Ovary (tissue), 9 donors: ENCODE data around the gene JAG1. TPM values are rescaled to one million over a fixed set of nuclear protein-coding genes. Genes with fewer than 3 reads are reported as not detected.

Experiments
- DNase-seq, 5 donors: peaks; one replicate each; pipeline ENCODE4 v3.0.0-alpha.2; 2019 to 2020
- H3K27ac ChIP-seq, 2 donors: fragments of 200-600 bp; one replicate each; pipeline versions ENCODE4 v1.5.1 to v1.8.0; 2019 to 2022
- H3K27me3 ChIP-seq: fragments of 200-600 bp; one replicate; pipeline ENCODE4 v1.8.0; 2022
- H3K36me3 ChIP-seq: fragments of 200-600 bp; sonication (generic); one replicate; pipeline ENCODE4 v1.5.1; 2019
- H3K4me1 ChIP-seq: one replicate; pipeline ENCODE4 v1.8.1; 2013; ENCODE audit warnings: mild to moderate bottlenecking, moderate library complexity; ENCODE audit not compliant: insufficient read depth
- H3K4me3 ChIP-seq: fragments of 200-600 bp; sonication (generic); one replicate; pipeline ENCODE4 v1.5.1; 2017
- H3K9me3 ChIP-seq, 2 donors: fragments of 200-600 bp in 1 of 2; sonication (generic) in 1 of 2; one replicate each; pipeline versions ENCODE4 v1.5.1 to v1.8.1; 2013 to 2019; ENCODE audit warnings: mild to moderate bottlenecking in 1 of 2, moderate library complexity in 1 of 2
- CTCF ChIP-seq, 3 donors: fragments of 450-650 bp in 2 of 3; fragments of 200-600 bp in 1 of 3; IDR thresholded peaks; one replicate each; pipeline versions ENCODE4 v1.5.1 to v1.8.0; 2016 to 2022; ENCODE audit warnings: antibody characterized with exemption in 3 of 3, mild to moderate bottlenecking in 1 of 3
- EP300 ChIP-seq: sonication (generic); formaldehyde crosslinking; IDR thresholded peaks from one replicate; pipeline ENCODE4 v1.6.1; 2017; ENCODE audit warnings: antibody characterized with exemption
- POLR2A ChIP-seq: fragments of 450-650 bp; IDR thresholded peaks from one replicate; pipeline ENCODE4 v1.6.1; 2017; ENCODE audit warnings: antibody characterized with exemption, mild to moderate bottlenecking, moderate library complexity
- WGBS, 3 donors: extraction: QIAGEN DNeasy Blood & Tissue Kit in 1 of 3; methylation state at CpG; one replicate each; pipeline versions ENCODE4 v1.1.5 to v1.1.7; 2013 to 2017; 5-methylcytosine and 5-hydroxymethylcytosine counted together
- intact Hi-C, 4 donors: fragments of 100-400 bp; cut with DNase I; formaldehyde crosslinking; loops; one replicate each; pipeline versions ENCODE4 v1.11.0 to v1.15.1; 2022 to 2023
- polyA plus RNA-seq, 2 donors: library from polyadenylated mRNA; stranded (reverse); fragments of 200-250 nt in 1 of 2; fragments of 350-450 nt in 1 of 2; fragmentation: Illumina TruSeq in 1 of 2; extraction: RNeasy Lipid Tissue Mini Kit (QIAGEN cat#74804) in 1 of 2; gene quantifications; one replicate each; pipeline ENCODE4 v1.2.3, GENCODE V29; 2013 to 2014
- total RNA-seq, 7 donors: library from RNA; depleted of rRNA in 2 of 7; stranded (reverse); fragments of >200 nt in 2 of 7; fragmentation: NEBNext Ultra II Directional in 3 of 7; extraction: Animal tissue kit (Norgen Biotek cat#: 25700) in 3 of 7; gene quantifications; one replicate each; pipeline versions ENCODE4 v1.1.0 to v1.2.4, GENCODE V29; 2016 to 2023
- donor health status: DM: no; HTN: no; CAD: no; lungs with moderate emphysema.
- donor health status: DM: no; HTN: no; CAD: no.
- donor health status: Bipolar disorder and iron deficiency.
- donor health status: DM: yes; HTN: yes; CAD: no.
- donor health status: DM: no; HTN: no; CAD: no.
- donor health status: DM: yes; HTN: yes; CAD: no.

The JAG1 gene
- total and polyA plus RNA-seq, 9 donors = 27.1 to 69.7 (median 41.0) TPM

GRCh38 chr20:10642856-10643559, 30.8 kb downstream of the JAG1 start:
- no peak overlapping the region for H3K27ac ChIP-seq
- DNase-seq = no peak
- H3K36me3 ChIP-seq = no peaks in the 10 kb centered on the region
- no peaks in the 10 kb centered on the region for H3K4me1 ChIP-seq
- TF ChIP-seq EP300 (no peak), POLR2A (no peak), CTCF (IDR thresholded peaks at IDR 0.05) (no peak)
- no peaks in the 10 kb centered on the region for H3K27me3 ChIP-seq
- H3K9me3 ChIP-seq = no peaks in the 10 kb centered on the region
- H3K4me3 ChIP-seq = no peak overlapping the region
- intact Hi-C loops = loop anchor here in 1 of 4 donors (10.0 kb wide), 1 partner anchor 168 kb away; no protein-coding TSS in a partner anchor
- WGBS, 3 donors = 42 to 58% (median 47%) methylated on average over 4 of the region's 4 CpGs

DNA sequence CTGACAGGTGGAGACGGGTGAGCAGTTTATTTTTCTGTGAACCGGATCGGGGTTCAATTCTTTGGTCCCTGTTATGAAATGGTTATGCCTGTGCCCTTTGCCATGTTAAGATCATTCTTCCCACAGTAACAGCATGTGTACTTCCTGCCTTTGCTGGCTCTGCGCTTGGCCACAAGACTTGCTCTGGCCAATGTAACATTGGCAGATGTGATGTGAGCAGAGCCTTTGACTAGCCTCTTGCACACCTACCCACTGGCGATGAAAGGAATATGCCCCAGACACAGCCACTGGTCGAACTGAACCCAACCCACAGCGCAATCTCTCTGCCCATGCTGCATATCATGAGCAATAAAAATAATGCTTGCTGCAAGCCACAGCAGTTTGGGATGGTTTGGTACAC, 31.9 kb downstream of the JAG1 start:
- H3K4me1 ChIP-seq = peaks cover 4% of the 10 kb centered on the region
- intact Hi-C loops = loop anchor here in 1 of 4 donors (10.0 kb wide), 1 partner anchor 167 kb away; no protein-coding TSS in a partner anchor
- no peaks in the 10 kb centered on the region for H3K9me3 ChIP-seq
- no peak for DNase-seq
- no peaks in the 10 kb centered on the region for H3K36me3 ChIP-seq
- no peaks in the 10 kb centered on the region for H3K27me3 ChIP-seq
- WGBS, 3 donors = 92 to 94% (median 93%) methylated on average over 7 of the region's 7 CpGs
- H3K27ac ChIP-seq = no peak overlapping the region
- no peak overlapping the region for H3K4me3 ChIP-seq
- TF ChIP-seq POLR2A = no peak
- no peak for TF ChIP-seq EP300
- TF ChIP-seq CTCF (IDR thresholded peaks at IDR 0.05) = no peak

DNA sequence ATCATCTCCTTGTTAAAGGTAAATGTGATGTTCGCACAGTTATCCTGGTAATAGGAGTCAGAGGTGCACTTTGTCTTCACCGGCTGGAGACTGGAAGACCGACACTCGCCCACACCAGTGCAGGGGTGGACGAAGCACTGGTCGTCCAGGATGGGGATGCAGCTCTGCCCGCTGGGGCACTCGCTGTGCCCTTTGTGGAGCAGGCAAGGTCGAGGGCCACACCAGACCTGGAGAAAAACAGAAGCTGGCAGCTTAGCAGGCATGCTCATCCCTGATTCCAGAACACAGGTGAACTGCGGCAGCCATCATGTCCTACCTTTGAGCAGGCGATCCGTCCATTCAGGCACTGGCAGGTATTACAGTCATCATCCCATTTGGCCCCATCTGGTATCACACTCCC, 32.3 kb downstream of the JAG1 start:
- intact Hi-C loops = loop anchor here in 1 of 4 donors (10.0 kb wide), 1 partner anchor 167 kb away; no protein-coding TSS in a partner anchor
- 88 to 92% (median 89%) methylated on average over 12 of the region's 12 CpGs for WGBS, 3 donors
- H3K4me3 ChIP-seq = no peak overlapping the region
- peaks cover 8% of the 10 kb centered on the region for H3K4me1 ChIP-seq
- TF ChIP-seq EP300 (no peak), POLR2A (no peak), CTCF (IDR thresholded peaks at IDR 0.05) (no peak)
- H3K36me3 ChIP-seq = no peaks in the 10 kb centered on the region
- no peak overlapping the region for H3K27ac ChIP-seq
- no peaks in the 10 kb centered on the region for H3K9me3 ChIP-seq
- DNase-seq = no peak
- no peaks in the 10 kb centered on the region for H3K27me3 ChIP-seq

- WGBS, 3 donors = 88 to 92% (median 88%) methylated on average over 12 of the region's 12 CpGs
- H3K36me3 ChIP-seq = no peaks in the 10 kb centered on the region
- no peak overlapping the region for H3K4me3 ChIP-seq
- intact Hi-C loops = loop anchor here in 1 of 4 donors (10.0 kb wide), 1 partner anchor 166 kb away; no protein-coding TSS in a partner anchor
- DNase-seq = no peak
- H3K27ac ChIP-seq = no peak overlapping the region
- H3K27me3 ChIP-seq = no peaks in the 10 kb centered on the region
- H3K4me1 ChIP-seq = peaks cover 13% of the 10 kb centered on the region
- no peaks in the 10 kb centered on the region for H3K9me3 ChIP-seq
- TF ChIP-seq POLR2A = no peak
- TF ChIP-seq CTCF (IDR thresholded peaks at IDR 0.05) = no peak
- no peak for TF ChIP-seq EP300
Measured at GRCh38 chr20:10640897-10641296, 32.9 kb downstream of the JAG1 start.
